Left forelimb (tissue), 1 donor: Measurements from ENCODE around the gene AP3S2.
"Not testable (repeated sequence)": the region's sequence is repeated elsewhere in the genome, so short reads cannot be mapped to it uniquely, and the experiment has no call there.

Experiments used
- DNase-seq: peaks from one replicate; pipeline ENCODE4 v3.0.0-alpha.2; 2018; ENCODE audit warnings: low spot score

Gene AP3S2

GRCh38 chr15:89903015-89903857 is 9.4 kb upstream of the AP3S2 start:
- DNase-seq = no peak

- no peak for DNase-seq
Observed at GRCh38 chr15:89900849-89901248, 7.1 kb upstream of the AP3S2 start.

GRCh38 chr15:89899951-89900567 is 6.3 kb upstream of the AP3S2 start:
- no peak for DNase-seq

GRCh38 chr15:89899295-89899945 is 5.6 kb upstream of the AP3S2 start:
- no peak for DNase-seq

- DNase-seq = no peak
Observed at GRCh38 chr15:89898614-89899294, 5.0 kb upstream of the AP3S2 start.

GRCh38 chr15:89898146-89898545 is 4.4 kb upstream of the AP3S2 start:
- DNase-seq = no peak

GRCh38 chr15:89893027-89893426 is 767 bp downstream of the AP3S2 start:
- no peak for DNase-seq

- no peak for DNase-seq
Observed at GRCh38 chr15:89888214-89888804, 5.5 kb downstream of the AP3S2 start.

- DNase-seq = no peak
Observed at GRCh38 chr15:89885611-89886010, 8.2 kb downstream of the AP3S2 start.

GRCh38 chr15:89885179-89885578 is 8.6 kb downstream of the AP3S2 start:
- DNase-seq = not testable (repeated sequence)

- no peak for DNase-seq
Observed at GRCh38 chr15:89883518-89883917, 10.3 kb downstream of the AP3S2 start.

GRCh38 chr15:89880727-89881126 is 13.1 kb downstream of the AP3S2 start:
- DNase-seq = no peak

- DNase-seq = no peak
Observed at GRCh38 chr15:89878323-89878722, 15.5 kb downstream of the AP3S2 start.

GRCh38 chr15:89877083-89877425 is 16.7 kb downstream of the AP3S2 start:
- no peak for DNase-seq

- no peak for DNase-seq
Observed at GRCh38 chr15:89876396-89877082, 17.3 kb downstream of the AP3S2 start.

- no peak for DNase-seq
Observed at GRCh38 chr15:89875741-89876140, 18.1 kb downstream of the AP3S2 start.

GRCh38 chr15:89874926-89875564 is 18.7 kb downstream of the AP3S2 start:
- peak; percentile 80 for DNase-seq

GRCh38 chr15:89870688-89871288 is 23.0 kb downstream of the AP3S2 start:
- no peak for DNase-seq

GRCh38 chr15:89870006-89870405 is 23.8 kb downstream of the AP3S2 start:
- DNase-seq = no peak

- DNase-seq = not testable (repeated sequence)
Observed at GRCh38 chr15:89869490-89869889, 24.3 kb downstream of the AP3S2 start.
